SHP77 treated with DMSO at 0.1 percent for 48 hours (cell line): ENCODE measurements around the gene PFDN1.

Source experiments
- DNase-seq: peaks from one replicate; lab custom pipeline; 2025; lab: John Stamatoyannopoulos, UW

Gene PFDN1

GRCh38 chr5:140239461-140239860 lies 63.4 kb downstream of the PFDN1 start:
- DNase-seq: no peak

GRCh38 chr5:140238756-140239155 lies 64.1 kb downstream of the PFDN1 start:
- DNase-seq: no peak

- no peak for DNase-seq
Measured at GRCh38 chr5:140236891-140237598, 65.9 kb downstream of the PFDN1 start.

GRCh38 chr5:140235791-140236551 lies 66.9 kb downstream of the PFDN1 start:
- no peak for DNase-seq

GRCh38 chr5:140234377-140234989 lies 68.4 kb downstream of the PFDN1 start:
- no peak for DNase-seq

- DNase-seq: no peak
Measured at GRCh38 chr5:140232731-140233130, 70.2 kb downstream of the PFDN1 start.

GRCh38 chr5:140230373-140230772 lies 72.5 kb downstream of the PFDN1 start:
- DNase-seq: no peak

- no peak for DNase-seq
Measured at GRCh38 chr5:140228364-140228837, 74.5 kb downstream of the PFDN1 start.

GRCh38 chr5:140227046-140227445 lies 75.9 kb downstream of the PFDN1 start:
- DNase-seq: no peak

GRCh38 chr5:140225396-140225795 lies 77.5 kb downstream of the PFDN1 start:
- DNase-seq: no peak

GRCh38 chr5:140224658-140225057 lies 78.2 kb downstream of the PFDN1 start:
- no peak for DNase-seq

- no peak for DNase-seq
Measured at GRCh38 chr5:140223567-140223966, 79.3 kb downstream of the PFDN1 start.

GRCh38 chr5:140222416-140222815 lies 80.5 kb downstream of the PFDN1 start:
- no peak for DNase-seq

GRCh38 chr5:140221697-140222223 lies 81.1 kb downstream of the PFDN1 start:
- DNase-seq: no peak

- DNase-seq: no peak
Measured at GRCh38 chr5:140220698-140221064, 82.2 kb downstream of the PFDN1 start.

GRCh38 chr5:140220032-140220697 lies 82.7 kb downstream of the PFDN1 start:
- DNase-seq: no peak

GRCh38 chr5:140219068-140219991 lies 83.6 kb downstream of the PFDN1 start:
- DNase-seq: no peak

GRCh38 chr5:140217299-140218026 lies 85.4 kb downstream of the PFDN1 start:
- DNase-seq: no peak

GRCh38 chr5:140216478-140217074 lies 86.3 kb downstream of the PFDN1 start:
- no peak for DNase-seq

GRCh38 chr5:140215276-140215675 lies 87.6 kb downstream of the PFDN1 start:
- DNase-seq: no peak
